KOPT-K1 (cell line): ENCODE measurements around the gene HIVEP3.
"Not testable (repeated sequence)": the region's sequence is repeated elsewhere in the genome, so short reads cannot be mapped to it uniquely, and the experiment has no call there.

Source experiments
- H3K27ac ChIP-seq: fragments of 200-600 bp; sonication (generic); 2 replicates; pipeline ENCODE4 v1.5.1; 2016; ENCODE audit warnings: antibody characterized with exemption, mild to moderate bottlenecking, low read depth, low read length; ENCODE audit not compliant: poor library complexity, severe bottlenecking
- H3K36me3 ChIP-seq: fragments of 200-600 bp; sonication (generic); 2 replicates; pipeline ENCODE4 v1.5.1; 2017; ENCODE audit warnings: antibody characterized with exemption, mild to moderate bottlenecking, low read length, moderate library complexity; ENCODE audit not compliant: insufficient read depth
- H3K9me3 ChIP-seq: fragments of 200-600 bp; sonication (generic); 2 replicates; pipeline ENCODE4 v1.5.1; 2017; ENCODE audit warnings: antibody characterized with exemption, low read length, mild to moderate bottlenecking; ENCODE audit not compliant: insufficient read depth, poor library complexity, severe bottlenecking

HIVEP3 gene

GRCh38 chr1:41936107-41936506 is 17.4 kb upstream of the HIVEP3 start:
- no peak overlapping the region for H3K27ac ChIP-seq

GRCh38 chr1:41935226-41935625 is 16.5 kb upstream of the HIVEP3 start:
- Histone ChIP-seq H3K27ac (no peak overlapping the region), H3K9me3 (peaks cover 15% of the 10 kb centered on the region), H3K36me3 (no peaks in the 10 kb centered on the region)

More at GRCh38 chr1:41936107-41936506, 17.4 kb upstream of the HIVEP3 start:
- H3K9me3 ChIP-seq = peaks cover 15% of the 10 kb centered on the region
- no peaks in the 10 kb centered on the region for H3K36me3 ChIP-seq

GRCh38 chr1:41933106-41933505 is 14.4 kb upstream of the HIVEP3 start:
- Histone ChIP-seq H3K36me3 (no peaks in the 10 kb centered on the region), H3K27ac (no peak overlapping the region), H3K9me3 (peaks cover 15% of the 10 kb centered on the region)

GRCh38 chr1:41931578-41931977 is 12.9 kb upstream of the HIVEP3 start:
- peaks cover 15% of the 10 kb centered on the region for H3K9me3 ChIP-seq
- no peaks in the 10 kb centered on the region for H3K36me3 ChIP-seq
- H3K27ac ChIP-seq = no peak overlapping the region

- no peak overlapping the region for H3K27ac ChIP-seq
- H3K36me3 ChIP-seq = no peaks in the 10 kb centered on the region
- H3K9me3 ChIP-seq = no peaks in the 10 kb centered on the region
These were observed 8.4 kb upstream of the HIVEP3 start for GRCh38 chr1:41927118-41927517.

GRCh38 chr1:41925712-41926111 is 7.0 kb upstream of the HIVEP3 start:
- H3K36me3 ChIP-seq = no peaks in the 10 kb centered on the region
- H3K27ac ChIP-seq = no peak overlapping the region
- H3K9me3 ChIP-seq = peaks cover 9% of the 10 kb centered on the region

GRCh38 chr1:41924911-41925310 is 6.2 kb upstream of the HIVEP3 start:
- H3K27ac ChIP-seq = no peak overlapping the region
- peaks cover 9% of the 10 kb centered on the region for H3K9me3 ChIP-seq
- H3K36me3 ChIP-seq = no peaks in the 10 kb centered on the region

- not testable (repeated sequence) for H3K36me3 ChIP-seq, H3K9me3 ChIP-seq, H3K27ac ChIP-seq
These were observed 2.5 kb upstream of the HIVEP3 start for GRCh38 chr1:41921271-41921670.

GRCh38 chr1:41920658-41921057 is 1.9 kb upstream of the HIVEP3 start:
- H3K36me3 ChIP-seq = no peaks in the 10 kb centered on the region
- peak overlapping the region; percentile 94 for H3K27ac ChIP-seq
- H3K9me3 ChIP-seq = peaks cover 9% of the 10 kb centered on the region

- H3K27ac ChIP-seq = peak overlapping the region; percentile 94
- peaks cover 9% of the 10 kb centered on the region for H3K9me3 ChIP-seq
- no peaks in the 10 kb centered on the region for H3K36me3 ChIP-seq
These were observed 1.2 kb upstream of the HIVEP3 start for GRCh38 chr1:41919764-41920397.

- Histone ChIP-seq H3K9me3 (peaks cover 9% of the 10 kb centered on the region), H3K27ac (peak overlapping the region; percentile 94), H3K36me3 (no peaks in the 10 kb centered on the region)
These were observed 409 bp upstream of the HIVEP3 start for GRCh38 chr1:41919131-41919530.

GRCh38 chr1:41917835-41918449 is 780 bp downstream of the HIVEP3 start:
- Histone ChIP-seq H3K27ac (peak overlapping the region; percentile 94), H3K9me3 (peaks cover 9% of the 10 kb centered on the region), H3K36me3 (no peaks in the 10 kb centered on the region)

GRCh38 chr1:41917076-41917475 is 1.6 kb downstream of the HIVEP3 start:
- peaks cover 9% of the 10 kb centered on the region for H3K9me3 ChIP-seq
- H3K36me3 ChIP-seq = no peaks in the 10 kb centered on the region
- H3K27ac ChIP-seq = peak overlapping the region; percentile 94

GRCh38 chr1:41915786-41916571 is 2.7 kb downstream of the HIVEP3 start:
- peak overlapping the region; percentile 94 for H3K27ac ChIP-seq
- no peaks in the 10 kb centered on the region for H3K36me3 ChIP-seq
- peaks cover 6% of the 10 kb centered on the region for H3K9me3 ChIP-seq

- Histone ChIP-seq H3K27ac (peak overlapping the region; percentile 94), H3K36me3 (no peaks in the 10 kb centered on the region), H3K9me3 (peaks cover 18% of the 10 kb centered on the region)
These were observed 4.2 kb downstream of the HIVEP3 start for GRCh38 chr1:41914516-41914915.
